GM21737 (cell line): ENCODE data around the gene SPATS2L.

Experiments
- ATAC-seq: cut with Tn5 transposase; IDR thresholded peaks from one replicate; pipeline ENCODE4 v1.9.1; 2021; ENCODE audit warnings: mild to moderate bottlenecking, moderate library complexity; ENCODE audit not compliant: unreplicated experiment

SPATS2L gene

GRCh38 chr2:200348897-200349563, 42.5 kb downstream of the SPATS2L start:
- ATAC-seq = no peak

- no peak for ATAC-seq
These were observed 43.4 kb downstream of the SPATS2L start for GRCh38 chr2:200349868-200350267.

GRCh38 chr2:200350850-200351285, 44.4 kb downstream of the SPATS2L start:
- ATAC-seq = no peak

- ATAC-seq = no peak
These were observed 45.3 kb downstream of the SPATS2L start for GRCh38 chr2:200351815-200352214.

GRCh38 chr2:200352636-200353035, 46.1 kb downstream of the SPATS2L start:
- ATAC-seq = no peak

GRCh38 chr2:200353120-200353519, 46.6 kb downstream of the SPATS2L start:
- no peak for ATAC-seq

- ATAC-seq = no peak
These were observed 47.4 kb downstream of the SPATS2L start for GRCh38 chr2:200353874-200354273.

- no peak for ATAC-seq
These were observed 48.6 kb downstream of the SPATS2L start for GRCh38 chr2:200354833-200355751.

- no peak for ATAC-seq
These were observed 49.8 kb downstream of the SPATS2L start for GRCh38 chr2:200356321-200356720.

GRCh38 chr2:200356857-200357384, 50.4 kb downstream of the SPATS2L start:
- no peak for ATAC-seq

- ATAC-seq = no peak
These were observed 51.4 kb downstream of the SPATS2L start for GRCh38 chr2:200357845-200358244.

- ATAC-seq = no peak
These were observed 53.1 kb downstream of the SPATS2L start for GRCh38 chr2:200359552-200359951.

GRCh38 chr2:200360364-200360763, 53.9 kb downstream of the SPATS2L start:
- ATAC-seq = no peak

GRCh38 chr2:200362202-200362917, 55.9 kb downstream of the SPATS2L start:
- no peak for ATAC-seq

- ATAC-seq = no peak
These were observed 56.8 kb downstream of the SPATS2L start for GRCh38 chr2:200363279-200363678.

- ATAC-seq = no peak
These were observed 57.6 kb downstream of the SPATS2L start for GRCh38 chr2:200364142-200364541.

GRCh38 chr2:200364620-200365019, 58.1 kb downstream of the SPATS2L start:
- ATAC-seq = no peak

GRCh38 chr2:200365209-200365608, 58.7 kb downstream of the SPATS2L start:
- no peak for ATAC-seq

GRCh38 chr2:200367155-200367554, 60.7 kb downstream of the SPATS2L start:
- no peak for ATAC-seq

GRCh38 chr2:200369886-200370285, 63.4 kb downstream of the SPATS2L start:
- no peak for ATAC-seq

GRCh38 chr2:200373231-200373630, 66.7 kb downstream of the SPATS2L start:
- ATAC-seq = no peak
